ENCODE measurements around the gene HOXB2.
"Not testable (repeated sequence)": the region's sequence is repeated elsewhere in the genome, so short reads cannot be mapped to it uniquely, and the experiment has no call there.

HOXB2 gene

DNA sequence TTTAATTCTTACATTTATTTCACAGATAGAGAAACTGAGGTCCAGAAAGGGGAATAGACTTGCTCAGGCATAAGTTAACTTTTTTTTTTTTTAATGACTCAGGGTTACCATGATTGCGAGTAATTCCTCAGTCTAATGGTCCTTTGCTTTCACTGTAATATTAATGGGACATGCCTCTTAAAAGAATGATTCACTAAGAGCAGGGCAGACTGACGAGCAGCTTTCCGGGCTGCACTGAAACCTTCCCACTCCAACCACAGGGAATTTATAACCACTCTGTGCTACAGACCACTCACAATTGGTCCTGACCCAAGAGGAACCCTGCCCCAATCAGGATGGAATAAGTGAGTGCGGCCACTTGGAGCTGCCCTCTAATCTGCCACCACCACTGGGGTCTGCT, 5.7 kb downstream of the HOXB2 start:
- DNase-seq = no peak

DNA sequence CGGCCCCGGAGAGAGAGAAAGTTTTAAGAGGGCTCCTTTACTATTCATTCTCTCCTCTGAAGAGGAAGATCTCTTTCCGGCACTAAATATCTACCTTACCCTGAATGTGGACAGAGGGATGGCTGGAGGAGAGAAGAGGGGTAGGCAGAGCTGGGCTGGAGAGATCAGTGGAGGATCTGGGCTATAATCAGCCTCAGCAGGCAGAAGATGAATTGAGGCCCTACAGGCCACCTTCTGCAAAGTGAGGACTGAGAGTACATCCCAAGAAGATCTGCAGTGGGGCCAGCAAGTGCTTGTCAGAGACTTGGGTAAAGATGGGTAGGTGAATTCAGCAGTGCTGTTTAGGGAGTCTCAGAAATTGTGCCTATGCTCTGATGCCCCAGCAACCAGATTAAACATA, 7.6 kb downstream of the HOXB2 start:
- DNase-seq = no peak

DNA sequence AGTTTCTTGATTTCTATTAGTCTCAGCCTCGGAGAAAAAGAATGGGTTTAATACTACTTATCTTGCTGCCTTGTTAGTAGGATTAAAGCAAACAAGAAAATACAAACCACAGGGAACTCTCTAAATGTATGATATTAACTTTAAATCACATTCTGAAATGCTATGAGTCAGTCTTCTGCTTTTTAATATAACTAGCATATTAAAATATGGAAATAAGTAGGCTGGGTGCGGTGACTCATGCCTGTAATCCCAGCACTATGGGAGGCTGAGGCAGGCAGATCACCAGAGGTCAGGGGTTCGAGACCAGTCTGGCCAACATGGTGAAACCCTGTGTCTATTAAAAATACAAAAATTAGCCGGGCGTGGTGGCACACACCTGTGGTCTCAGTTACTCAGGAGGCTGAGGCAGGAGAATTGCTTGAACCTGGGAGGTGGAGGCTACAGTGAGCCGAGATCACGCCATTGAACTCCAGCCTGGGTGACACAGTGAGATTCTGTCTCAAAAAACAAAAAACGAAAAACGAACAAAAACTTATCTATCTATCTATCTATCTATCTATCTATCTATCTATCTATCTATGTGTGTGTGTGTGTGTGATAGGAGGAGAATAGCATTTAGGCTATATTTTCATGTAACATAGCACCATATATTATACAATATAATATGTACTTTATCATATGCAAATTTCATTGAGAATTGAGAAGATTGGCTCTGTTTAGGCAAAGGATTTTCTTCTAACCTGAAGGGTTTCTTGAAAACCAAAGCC, 8.9 kb downstream of the HOXB2 start:
- DNase-seq = not testable (repeated sequence)

DNA sequence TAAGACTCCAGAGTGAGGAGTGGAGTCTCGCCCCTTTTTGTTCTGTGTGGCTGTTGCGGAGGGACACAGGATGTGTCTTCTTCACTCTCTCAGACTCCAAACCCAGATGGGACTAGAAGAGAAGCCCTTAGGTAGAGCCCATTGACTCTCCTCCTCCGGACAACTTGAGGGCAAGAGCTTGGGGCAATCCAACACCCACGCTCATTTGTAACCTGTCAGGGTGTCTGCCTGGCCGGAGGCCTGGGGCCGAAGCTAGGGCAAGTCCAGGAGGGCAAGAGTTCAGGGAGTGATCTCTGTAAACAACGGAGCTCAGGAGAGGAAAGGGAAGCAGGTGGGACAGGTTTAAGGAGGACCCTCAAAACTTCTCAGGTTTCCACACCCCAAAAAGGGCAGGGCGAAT, 12.6 kb downstream of the HOXB2 start:
- no peak for DNase-seq

DNA sequence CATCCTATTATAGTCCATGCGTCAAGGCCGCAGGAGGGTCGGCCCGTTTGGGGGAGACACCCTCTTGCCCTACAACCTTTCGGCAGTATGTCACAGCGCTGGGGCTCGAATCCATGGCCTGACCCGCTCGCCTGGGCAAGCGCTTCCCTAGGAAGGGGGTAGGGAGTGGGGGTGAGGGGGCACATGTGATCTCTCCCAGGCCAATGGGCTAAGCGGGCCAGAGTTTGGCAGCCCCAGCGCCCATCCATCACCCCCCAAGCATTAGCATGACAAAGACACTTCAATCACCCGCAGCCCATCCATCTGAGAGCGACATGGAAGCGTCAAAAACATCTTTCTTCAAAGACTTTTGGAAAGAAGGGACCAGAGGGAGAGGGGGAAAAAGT, 14.0 kb downstream of the HOXB2 start, which contains the start of gene HOXB1:
HOXB1 (minus strand) TSS at position 125 of the 386 bp plus-strand sequence; CDS start at position 18, 107 bp downstream.
- no peak for DNase-seq

DNA sequence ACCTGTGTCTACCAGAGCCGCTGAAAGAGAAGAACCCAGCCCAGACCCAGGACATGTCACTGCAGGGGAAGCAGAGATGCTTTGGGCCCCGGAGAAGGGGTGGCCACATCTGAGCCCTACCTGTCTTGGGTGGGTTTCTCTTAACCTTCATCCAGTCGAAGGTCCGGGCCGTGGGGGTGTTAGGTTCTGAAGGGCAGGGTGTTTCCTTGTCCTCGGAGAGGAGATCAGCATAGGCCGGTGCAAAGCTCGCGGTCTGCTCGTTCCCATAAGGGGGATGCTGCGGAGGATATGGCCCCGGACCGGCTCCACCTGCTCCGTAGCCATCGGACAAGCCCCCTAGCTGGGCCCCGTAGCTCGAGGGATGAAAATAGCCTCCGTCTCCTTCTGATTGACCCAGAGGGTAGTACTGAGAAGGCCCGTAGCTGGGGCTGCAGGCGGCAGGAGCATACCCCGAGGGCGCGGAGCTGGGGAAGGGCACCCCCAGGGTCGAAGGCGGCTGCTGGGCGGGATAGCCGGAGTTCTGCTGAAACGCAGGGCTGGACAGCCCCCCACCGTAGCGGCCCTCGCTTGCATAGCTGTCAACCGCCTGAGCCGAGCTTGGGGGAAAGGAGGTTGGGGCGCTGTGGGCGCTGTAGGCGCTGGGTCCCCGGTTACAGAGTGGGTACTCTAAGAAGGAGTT, 14.6 kb downstream of the HOXB2 start:
- no peak for DNase-seq

DNA sequence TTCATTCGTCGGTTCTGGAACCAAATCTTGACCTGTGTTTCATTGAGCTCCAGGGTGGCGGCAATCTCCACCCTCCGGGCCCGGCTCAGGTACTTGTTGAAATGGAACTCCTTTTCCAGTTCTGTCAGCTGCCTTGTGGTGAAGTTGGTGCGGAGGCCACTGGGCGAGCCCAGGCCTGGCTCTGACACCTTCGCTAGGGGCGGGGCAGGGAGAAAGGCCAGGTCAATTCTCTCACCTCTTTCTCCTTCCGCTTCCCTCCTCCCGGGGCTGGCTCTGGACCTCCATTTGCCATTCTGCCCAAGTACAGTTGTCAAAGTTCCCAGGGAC, 15.3 kb downstream of the HOXB2 start:
- DNase-seq = no peak

DNA sequence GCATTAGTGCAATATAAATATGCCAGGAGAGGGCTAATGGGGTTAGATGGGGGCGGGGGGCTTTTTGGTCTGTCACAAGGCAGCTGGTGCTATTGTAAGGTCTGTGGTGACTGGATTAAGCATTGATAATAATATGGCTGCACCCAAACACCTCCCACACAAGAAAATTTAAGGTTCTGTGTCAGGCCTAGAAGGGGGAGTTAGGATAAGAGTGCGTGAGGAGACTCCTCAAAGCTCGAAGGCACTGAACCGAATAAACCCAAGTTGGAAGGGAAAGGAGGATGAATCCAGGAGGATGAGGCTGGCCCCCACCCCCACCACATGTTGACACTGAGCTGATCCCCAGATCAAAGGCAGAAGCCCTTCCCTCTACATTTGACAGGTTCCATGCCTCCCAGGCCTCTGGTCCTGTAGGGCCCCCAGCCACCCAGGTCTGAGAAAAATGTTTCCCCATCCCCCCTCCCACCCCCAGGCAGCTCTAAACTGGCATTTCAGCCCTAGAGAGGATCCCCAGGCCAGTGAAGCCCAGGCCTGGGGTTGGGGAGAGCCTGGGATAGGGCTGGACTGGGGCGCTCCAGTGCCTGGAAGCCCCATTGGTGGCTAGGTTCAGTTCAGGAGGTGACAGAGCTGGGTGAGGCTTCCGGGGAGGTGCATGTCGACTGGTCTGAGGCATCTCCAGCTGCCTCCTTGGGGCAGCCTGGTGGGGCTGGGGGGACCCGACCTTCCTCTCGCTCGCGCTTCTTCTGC, 15.8 kb downstream of the HOXB2 start:
- no peak for DNase-seq

DNA sequence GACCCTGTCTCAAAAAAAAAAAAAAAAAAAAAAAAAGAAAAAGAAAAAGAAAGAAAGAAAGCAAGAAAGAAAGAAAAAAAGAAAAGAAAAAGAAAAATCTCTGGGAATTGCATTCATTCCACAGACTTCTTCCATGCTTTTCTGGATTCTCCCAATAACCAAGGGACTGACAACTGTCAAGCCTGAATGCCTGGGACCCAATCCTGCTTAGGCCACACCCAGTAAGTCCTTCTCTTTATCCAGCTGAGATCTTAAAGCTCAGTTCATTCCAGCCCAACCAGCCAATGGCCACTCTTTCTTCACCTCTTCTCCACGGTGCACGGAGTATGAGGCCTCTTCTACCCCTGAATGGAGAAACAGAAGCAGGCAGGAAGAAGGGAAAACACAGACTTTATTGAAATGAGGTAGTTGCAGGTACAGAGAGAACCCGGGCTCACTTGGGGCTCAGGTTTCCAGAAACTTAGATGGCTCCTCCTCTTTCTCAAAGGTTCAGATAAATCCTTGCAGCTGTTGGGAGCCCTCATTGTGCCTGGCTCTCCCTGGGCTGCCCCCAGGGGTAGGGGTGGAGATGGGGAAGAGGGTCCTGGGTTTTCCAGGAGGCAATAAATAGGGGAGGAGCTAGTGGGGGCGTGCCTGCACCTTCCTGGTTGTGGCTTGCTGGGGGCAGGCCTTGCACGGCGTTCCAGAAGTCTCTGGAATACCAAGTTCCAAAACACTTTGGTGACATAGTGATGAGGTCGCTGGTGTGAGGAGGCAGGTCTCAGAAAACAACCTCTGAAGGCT, 16.6 kb downstream of the HOXB2 start:
- DNase-seq = no peak

DNA sequence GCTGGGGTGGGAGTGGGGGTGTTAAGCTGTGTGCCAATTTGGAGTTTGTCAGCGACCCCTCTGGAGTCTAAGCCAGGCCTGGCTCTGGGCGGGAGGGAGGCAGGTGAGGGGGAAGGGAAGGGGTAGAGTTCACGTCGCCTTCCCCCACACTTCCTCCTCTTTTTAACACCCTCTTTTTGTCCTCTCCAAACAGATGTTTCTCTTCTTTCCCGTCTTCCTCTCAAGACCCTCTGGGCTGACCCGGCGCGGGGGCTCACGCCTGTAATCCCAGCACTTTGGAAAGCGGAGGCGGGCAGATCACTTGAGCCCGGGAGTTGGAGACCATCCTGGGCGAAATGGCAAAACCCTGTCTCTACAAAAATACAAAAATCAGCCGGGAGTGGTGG, 17.4 kb downstream of the HOXB2 start:
- no peak for DNase-seq

DNA sequence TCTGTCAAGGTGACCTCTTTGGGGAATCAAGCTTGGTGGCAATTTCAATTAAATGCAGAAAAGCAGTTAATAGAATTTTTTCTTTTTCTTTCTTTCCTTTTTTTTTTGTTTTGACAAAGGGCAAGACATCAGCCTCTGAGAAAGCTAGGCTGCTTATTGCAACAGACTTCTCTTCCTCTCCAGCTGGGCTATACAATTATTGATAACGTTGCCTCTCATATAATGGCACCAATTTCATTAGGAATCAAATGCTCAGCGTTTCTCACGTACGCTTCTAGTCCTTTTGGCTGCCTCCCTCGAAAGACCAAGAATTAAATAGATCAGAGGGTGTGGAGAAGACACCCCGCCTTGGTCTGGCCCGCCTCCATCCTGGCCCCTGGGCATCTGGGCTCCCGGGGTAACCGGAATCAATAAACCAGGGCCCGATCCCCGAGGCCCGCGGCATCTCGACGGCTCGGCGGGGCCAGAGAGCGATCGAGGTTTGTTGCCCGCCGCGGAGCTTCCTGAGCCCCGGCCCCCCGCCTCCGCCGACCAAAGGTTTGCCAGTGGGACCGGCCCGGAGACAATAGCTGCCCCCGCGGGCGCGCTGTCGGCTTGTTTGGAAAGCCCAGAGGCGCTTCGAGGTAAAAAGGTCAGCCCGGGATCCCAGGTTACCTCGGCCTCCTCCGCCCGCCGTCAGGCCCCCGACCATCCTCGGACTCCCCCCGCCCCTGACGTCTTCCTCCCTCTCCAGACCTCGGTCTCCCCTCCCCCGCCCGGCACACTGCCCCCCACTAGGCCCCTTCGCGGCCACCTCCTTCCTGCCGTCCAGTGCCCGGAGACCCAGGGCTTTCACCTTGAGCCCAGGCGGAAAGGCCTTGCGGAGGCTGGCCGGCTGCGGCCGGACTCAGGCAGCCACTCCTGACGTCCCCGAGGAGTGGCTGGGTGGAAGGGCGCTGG, 18.0 kb downstream of the HOXB2 start:
- no peak for DNase-seq

DNA sequence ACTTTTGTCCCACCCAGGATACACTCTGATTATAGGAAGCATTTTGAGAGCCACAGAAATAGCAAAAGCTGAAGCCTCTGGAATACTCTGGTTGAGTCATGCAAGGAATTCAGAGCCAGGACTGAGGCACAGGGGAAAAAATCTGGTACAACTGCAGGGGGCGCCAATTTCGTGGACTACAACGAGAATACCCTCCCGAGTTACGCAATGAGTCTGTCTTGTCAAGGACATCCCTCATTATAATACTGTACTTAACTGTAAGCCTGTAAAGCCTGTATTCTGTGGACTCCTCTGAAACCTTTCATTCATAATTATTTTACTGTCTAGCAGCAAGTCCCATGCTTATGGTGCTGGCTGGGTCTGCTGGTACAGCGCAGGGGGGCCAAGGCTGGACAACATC, 21.9 kb downstream of the HOXB2 start:
- DNase-seq = no peak

DNA sequence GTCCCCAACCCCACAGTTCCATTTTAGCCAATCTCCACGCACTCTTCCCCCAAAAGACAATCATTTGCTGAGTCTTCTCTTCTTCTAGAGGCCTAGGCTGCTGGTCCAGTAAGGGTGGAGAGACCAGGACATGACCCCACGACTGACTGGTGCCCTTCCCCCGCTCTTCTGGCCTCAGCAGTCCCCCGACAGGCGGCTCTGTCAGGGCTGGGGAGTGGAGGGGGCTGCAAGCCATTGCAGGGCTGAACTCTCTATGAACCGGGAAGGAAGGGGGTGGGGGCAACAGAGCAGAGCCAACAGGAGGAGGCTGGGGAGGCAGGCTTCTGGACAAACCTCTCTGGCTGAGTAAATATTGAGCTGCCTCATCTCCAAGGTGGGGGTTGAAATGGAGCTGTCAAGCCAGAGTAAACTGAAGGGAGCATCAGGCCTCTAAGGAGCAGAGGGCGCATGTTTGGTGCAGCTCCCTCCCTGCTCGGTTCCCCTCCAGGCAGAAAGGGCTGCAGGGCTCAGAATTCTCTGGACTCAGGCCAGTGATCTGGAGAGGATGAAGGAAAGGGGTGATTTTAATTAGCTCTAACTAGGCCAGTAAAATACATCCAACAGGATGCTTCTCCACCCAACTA, 22.8 kb downstream of the HOXB2 start:
- DNase-seq = peak; percentile 48

DNA sequence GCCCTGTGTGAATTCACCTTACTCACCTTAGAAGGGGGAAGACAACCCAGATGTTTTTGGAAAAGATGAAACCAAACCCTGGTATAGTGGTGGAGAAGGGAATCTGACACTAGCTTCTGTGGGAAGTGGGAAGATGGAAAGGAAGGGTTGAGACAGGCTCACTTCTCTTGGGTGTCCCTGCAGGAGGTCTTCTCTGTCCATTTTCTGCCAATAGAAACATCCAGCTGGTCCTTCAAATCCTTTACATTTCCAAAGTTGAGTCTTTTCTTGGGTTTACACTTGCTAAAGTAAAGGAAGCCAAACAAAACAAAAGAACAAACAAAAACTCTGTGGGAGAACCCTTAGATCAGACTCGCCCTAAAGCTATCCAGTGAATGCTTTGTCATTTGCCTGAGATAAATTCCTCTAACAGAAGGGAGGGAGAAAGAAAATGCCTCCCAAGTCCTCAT, 24.3 kb downstream of the HOXB2 start:
- no peak for DNase-seq

DNA sequence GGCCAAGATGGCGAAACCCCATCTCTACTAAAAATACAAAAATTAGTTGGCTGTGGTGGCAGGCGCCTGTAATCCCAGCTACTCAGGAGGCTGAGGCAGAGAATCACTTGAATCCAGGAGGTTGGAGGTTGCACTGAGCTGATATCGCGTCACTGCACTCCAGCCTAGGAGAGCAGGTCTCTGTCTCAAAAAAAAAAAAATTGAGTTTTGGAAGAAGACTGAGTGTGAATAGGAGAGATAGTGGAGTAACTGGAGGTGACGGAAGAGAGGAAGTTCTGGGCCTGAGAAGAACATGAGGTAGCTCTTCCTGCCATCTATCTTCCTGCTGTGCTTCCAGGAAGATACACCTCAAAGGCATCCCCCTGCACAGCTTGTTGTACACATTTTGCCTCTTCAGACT, 25.5 kb downstream of the HOXB2 start:
- no peak for DNase-seq

DNA sequence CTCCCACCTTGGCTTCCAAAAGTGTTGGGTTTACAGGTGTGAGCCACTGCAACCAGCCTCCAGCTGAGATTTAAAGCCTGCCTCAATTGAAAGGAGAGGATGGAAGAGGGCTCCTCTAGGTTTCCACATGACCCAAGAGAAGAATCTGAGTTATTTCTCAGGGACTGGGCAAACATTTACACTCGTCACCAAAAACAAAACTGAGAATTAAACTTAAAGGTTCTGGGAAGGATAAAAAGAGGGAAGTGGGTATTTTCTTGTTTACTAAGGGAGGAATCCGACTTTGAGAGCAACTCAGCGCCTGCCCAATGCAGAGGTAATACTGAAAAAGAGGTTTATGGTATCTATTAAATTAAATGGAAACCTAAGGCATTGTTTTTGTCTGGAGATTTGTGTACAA, 27.4 kb downstream of the HOXB2 start:
- DNase-seq = no peak

DNA sequence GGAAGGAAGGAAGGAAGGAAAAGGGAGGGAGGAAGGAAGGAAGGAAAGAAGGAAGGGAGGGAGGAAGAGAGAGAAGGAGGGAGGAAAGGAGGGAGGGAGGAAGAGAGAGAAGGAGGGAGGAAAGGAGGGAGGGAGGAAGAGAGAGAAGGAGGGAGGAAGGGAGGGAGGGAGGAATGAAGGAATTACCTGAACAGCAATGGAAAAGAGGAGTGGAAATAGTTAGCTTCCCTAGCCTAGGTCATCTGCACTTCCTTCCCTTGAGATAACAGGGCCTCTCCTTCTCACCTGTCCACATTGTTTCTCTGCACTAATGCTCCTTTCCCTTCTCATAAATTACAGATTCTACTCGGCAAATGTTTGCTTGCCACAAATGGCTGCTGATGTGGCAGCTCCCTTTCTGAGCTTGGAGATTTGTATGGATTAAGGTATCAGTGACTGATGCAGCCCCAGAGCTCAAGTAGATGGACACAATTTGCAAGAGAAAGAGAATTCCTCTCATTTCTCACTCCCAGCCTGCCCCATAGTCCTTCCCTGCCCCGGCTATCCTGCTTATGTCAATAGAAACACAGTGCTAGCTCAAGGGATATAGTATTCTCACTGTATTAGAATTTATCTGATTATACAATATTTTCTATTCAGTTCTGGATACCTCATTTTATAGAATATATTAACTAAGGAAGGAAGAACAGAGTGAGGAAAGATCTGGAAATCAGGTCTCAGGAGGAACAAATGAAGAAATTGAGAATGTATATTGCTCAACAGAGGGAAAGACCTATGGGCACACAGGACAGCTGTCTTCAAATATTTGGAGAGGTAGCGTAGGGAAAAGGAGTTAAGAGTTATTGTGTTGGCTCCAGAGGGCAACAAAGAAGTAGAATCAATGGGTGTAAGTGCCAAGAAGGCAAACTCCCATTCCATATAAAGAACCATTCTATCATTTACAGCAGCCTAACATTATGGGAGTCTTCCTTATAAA, 28.7 kb downstream of the HOXB2 start:
- DNase-seq = no peak

DNA sequence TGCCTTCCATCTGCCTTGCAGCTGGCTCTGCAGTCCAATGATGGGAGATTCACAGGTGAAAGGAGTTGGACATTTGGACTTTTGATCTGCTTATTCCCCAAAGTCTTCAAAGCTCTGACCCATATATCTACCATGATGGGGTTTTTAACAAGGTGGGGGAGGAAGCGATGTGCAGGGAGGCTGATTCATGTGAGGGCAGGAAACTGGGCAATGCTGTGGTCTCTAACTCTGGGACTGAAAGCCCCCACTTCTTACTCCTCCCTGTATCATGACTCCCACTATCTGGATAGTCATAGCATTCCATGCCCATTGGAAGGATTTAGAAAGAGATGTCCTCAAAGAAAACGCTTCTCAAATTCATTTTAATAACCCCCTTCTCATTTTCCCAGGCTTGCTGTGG, 30.4 kb downstream of the HOXB2 start:
- no peak for DNase-seq

DNA sequence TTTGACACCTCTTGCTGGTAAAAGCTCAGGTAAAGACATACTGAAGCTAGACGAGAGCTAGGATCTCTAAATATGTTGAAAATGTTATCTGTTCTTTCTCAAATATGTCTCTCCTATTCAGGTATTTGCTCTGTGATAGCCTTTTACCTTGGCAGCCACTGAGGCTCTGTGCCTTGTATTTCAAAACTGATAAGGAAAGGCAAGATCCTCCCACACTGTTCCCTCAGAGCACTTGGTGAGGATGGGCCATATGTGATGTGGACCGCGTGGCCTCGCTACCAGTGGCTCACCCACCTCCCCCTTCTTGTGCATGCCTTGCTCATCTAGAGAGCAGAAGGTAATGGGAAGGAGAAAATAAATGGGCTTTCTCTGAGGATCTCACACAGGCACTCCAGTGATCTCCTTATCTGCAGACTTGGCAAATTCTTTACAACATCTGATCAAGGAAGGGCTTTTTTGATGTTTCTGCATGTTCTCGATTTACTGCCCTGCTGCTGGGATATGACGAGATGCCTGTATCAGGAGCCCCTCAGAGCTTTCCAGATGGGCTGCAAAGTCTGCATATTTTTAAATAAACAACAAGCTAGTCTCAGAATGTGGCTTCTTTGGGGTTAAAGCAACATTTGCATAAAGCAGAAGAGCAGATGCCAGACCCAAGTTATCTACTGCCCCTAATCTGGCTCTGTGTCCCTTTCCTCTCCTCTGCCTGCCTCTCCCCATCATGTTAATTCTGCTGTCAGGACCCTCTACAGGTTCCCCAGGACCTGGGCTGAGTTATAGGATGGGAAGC, 31.0 kb downstream of the HOXB2 start:
- DNase-seq = no peak

Measured in DMS153 (cell line).